Measurements from ENCODE around the gene TMEM176B.

Gene TMEM176B

DNA sequence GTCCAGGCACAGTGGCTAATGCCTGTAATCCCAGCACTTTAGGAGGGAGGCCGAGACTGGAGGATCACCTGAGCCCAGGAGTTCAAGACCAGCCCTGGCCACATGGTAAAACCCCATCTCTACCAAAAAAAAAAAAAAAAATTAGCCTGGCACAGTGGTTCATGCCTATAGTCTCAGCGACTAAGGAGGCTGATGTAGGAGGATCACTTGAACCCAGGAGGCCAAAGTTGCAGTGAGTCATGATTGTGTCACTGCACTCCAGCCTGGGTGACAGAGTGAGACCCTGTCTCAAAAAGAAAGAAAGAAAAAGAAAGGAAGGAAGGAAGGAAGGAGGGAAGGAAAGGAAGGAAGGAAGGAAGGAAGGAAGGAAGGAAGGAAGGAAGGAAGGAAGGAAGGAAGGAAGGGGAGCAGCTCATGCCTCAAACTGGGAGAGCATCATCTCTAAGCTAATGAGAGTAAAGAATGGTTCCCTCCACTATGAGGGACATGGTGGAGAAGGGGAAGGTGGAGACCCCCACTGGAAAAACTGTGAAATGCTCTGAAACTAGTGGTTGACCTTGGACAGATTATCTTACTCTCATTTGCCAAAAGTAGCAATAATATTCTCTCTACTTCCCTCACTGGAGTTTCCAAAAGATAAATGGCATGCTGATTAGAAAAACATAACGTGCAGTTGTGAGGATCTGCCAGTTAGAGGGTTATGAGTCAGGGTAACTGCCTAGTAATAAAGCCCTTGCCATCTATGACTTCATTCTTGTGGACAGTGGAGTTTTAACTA is 46.1 kb downstream of the TMEM176B start:
- no peaks in the 10 kb centered on the region for H3K9me3 ChIP-seq (ENCODE audit: control insufficient read depth, insufficient read depth, low read length)
- no peak overlapping the region for H3K27ac ChIP-seq (ENCODE audit: low read length)
- no peak for DNase-seq (ENCODE audit: low read depth, low spot score)
- no peaks in the 10 kb centered on the region for H3K4me1 ChIP-seq (ENCODE audit: control insufficient read depth, insufficient read depth, low read length)
- H3K4me3 ChIP-seq (ENCODE audit: low read length): no peak overlapping the region
- no peaks in the 10 kb centered on the region; the same call in 1 of the 2 replicates for H3K27me3 ChIP-seq (ENCODE audit: control insufficient read depth, insufficient read depth, low read length)
- WGBS (ENCODE audit: insufficient coverage, insufficient read length): no CpG with 5 or more reads among the region's 3 CpGs
- no peaks in the 10 kb centered on the region for H3K36me3 ChIP-seq (ENCODE audit: control insufficient read depth, insufficient read depth, low read length)

DNA sequence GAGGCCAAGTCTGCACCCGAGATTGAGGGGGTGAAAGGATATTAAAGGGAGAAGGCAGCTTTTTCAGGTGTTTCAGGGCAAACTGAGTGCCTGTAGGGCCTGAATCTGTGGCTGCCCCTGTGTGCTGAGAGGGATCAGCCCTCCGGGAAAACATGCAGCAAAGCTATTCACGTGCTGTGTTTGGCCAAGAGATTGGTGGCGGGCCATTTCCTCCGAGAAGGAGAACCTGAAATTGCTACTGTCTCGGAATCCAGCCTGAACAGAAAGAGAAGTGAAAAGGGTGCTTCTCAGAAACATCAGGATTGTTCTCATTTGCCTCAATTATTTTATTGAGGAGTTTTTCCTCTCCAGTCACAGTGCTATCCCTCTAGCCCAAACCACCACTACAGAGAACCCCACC is 46.9 kb downstream of the TMEM176B start:
- DNase-seq (ENCODE audit: low read depth, low spot score): no peak
- no peaks in the 10 kb centered on the region for H3K36me3 ChIP-seq (ENCODE audit: control insufficient read depth, insufficient read depth, low read length)
- H3K4me3 ChIP-seq (ENCODE audit: low read length): no peak overlapping the region
- no peaks in the 10 kb centered on the region for H3K4me1 ChIP-seq (ENCODE audit: control insufficient read depth, insufficient read depth, low read length)
- H3K27ac ChIP-seq (ENCODE audit: low read length): no peak overlapping the region
- no CpG with 5 or more reads among the region's 6 CpGs for WGBS (ENCODE audit: insufficient coverage, insufficient read length)
- H3K27me3 ChIP-seq (ENCODE audit: control insufficient read depth, insufficient read depth, low read length): no peaks in the 10 kb centered on the region; the same call in 1 of the 2 replicates
- H3K9me3 ChIP-seq (ENCODE audit: control insufficient read depth, insufficient read depth, low read length): no peaks in the 10 kb centered on the region

DNA sequence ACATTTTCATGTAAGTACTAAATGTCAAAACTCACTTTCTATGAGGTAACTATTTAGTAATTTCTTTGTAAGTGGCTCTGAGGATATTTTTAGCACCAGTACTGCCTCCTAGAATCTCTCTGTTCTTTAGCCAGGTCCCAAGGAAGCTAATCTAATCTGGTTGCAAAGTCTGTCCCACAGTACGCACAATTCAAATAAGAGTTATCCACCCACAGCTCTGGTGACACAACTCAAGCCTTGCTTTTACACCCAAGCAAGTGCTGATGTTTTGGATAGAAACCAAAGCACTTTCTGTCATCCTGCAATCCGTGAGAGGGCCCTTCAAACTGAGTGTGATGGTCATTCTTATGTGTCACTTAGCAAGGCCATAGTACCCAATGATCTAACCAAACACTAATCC is 48.5 kb downstream of the TMEM176B start:
- Histone ChIP-seq H3K9me3 (ENCODE audit: control insufficient read depth, insufficient read depth, low read length) (no peaks in the 10 kb centered on the region), H3K36me3 (ENCODE audit: control insufficient read depth, insufficient read depth, low read length) (no peaks in the 10 kb centered on the region), H3K27ac (ENCODE audit: low read length) (no peak overlapping the region), H3K27me3 (ENCODE audit: control insufficient read depth, insufficient read depth, low read length) (peaks cover 7% of the 10 kb centered on the region; the same call in 1 of the 2 replicates), H3K4me3 (ENCODE audit: low read length) (no peak overlapping the region), H3K4me1 (ENCODE audit: control insufficient read depth, insufficient read depth, low read length) (no peaks in the 10 kb centered on the region)
- no peak for DNase-seq (ENCODE audit: low read depth, low spot score)
- WGBS (ENCODE audit: insufficient coverage, insufficient read length): no CpG with 5 or more reads among the region's 2 CpGs

DNA sequence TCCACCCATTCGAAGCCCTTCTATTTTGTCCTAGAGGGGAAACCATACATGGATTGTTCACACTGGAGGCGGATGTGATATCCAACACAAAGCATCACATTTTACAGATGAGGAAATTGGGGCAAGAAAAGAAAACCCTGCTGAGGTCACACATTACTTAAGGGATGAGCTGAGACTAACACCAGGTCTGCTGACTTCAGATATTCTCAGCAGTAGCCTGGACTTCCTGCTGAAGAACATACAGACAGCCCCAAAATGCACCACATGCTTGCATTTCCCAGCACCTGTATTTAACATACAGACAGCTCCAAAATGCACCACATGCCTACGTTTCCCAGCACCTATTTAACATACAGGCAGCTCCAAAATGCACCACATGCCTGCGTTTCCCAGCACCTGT is 51.8 kb downstream of the TMEM176B start:
- DNase-seq (ENCODE audit: low read depth, low spot score): no peak
- Histone ChIP-seq H3K9me3 (ENCODE audit: control insufficient read depth, insufficient read depth, low read length) (no peaks in the 10 kb centered on the region), H3K4me3 (ENCODE audit: low read length) (no peak overlapping the region), H3K27ac (ENCODE audit: low read length) (no peak overlapping the region), H3K4me1 (ENCODE audit: control insufficient read depth, insufficient read depth, low read length) (no peaks in the 10 kb centered on the region), H3K36me3 (ENCODE audit: control insufficient read depth, insufficient read depth, low read length) (no peaks in the 10 kb centered on the region), H3K27me3 (ENCODE audit: control insufficient read depth, insufficient read depth, low read length) (peaks cover 29% of the 10 kb centered on the region)
- WGBS (ENCODE audit: insufficient coverage, insufficient read length): no CpG with 5 or more reads among the region's 4 CpGs

DNA sequence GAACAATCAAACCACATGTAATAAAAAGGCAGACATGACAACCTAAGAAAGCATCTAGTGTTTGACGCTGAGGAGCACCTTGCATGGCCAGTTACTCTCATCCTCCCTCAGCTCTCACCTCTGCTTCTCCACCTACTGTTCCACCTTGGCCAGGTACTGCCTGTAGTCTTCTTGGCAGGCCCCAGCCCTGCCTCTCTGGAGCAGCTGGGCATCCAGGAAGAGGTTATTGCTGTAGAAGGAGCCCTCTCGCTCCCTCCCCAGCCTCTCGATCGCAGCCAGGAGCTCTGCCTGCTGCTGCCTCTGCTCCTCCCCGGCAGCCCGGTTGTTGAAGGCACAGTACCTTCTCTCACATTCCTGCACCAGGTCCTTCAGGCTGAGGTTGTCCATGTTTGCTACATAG is 53.2 kb downstream of the TMEM176B start:
- Histone ChIP-seq H3K4me1 (ENCODE audit: control insufficient read depth, insufficient read depth, low read length) (no peaks in the 10 kb centered on the region), H3K36me3 (ENCODE audit: control insufficient read depth, insufficient read depth, low read length) (no peaks in the 10 kb centered on the region), H3K9me3 (ENCODE audit: control insufficient read depth, insufficient read depth, low read length) (no peaks in the 10 kb centered on the region), H3K27ac (ENCODE audit: low read length) (no peak overlapping the region), H3K27me3 (ENCODE audit: control insufficient read depth, insufficient read depth, low read length) (peaks cover 42% of the 10 kb centered on the region), H3K4me3 (ENCODE audit: low read length) (no peak overlapping the region)
- no peak for DNase-seq (ENCODE audit: low read depth, low spot score)
- no CpG with 5 or more reads among the region's 6 CpGs for WGBS (ENCODE audit: insufficient coverage, insufficient read length)

DNA sequence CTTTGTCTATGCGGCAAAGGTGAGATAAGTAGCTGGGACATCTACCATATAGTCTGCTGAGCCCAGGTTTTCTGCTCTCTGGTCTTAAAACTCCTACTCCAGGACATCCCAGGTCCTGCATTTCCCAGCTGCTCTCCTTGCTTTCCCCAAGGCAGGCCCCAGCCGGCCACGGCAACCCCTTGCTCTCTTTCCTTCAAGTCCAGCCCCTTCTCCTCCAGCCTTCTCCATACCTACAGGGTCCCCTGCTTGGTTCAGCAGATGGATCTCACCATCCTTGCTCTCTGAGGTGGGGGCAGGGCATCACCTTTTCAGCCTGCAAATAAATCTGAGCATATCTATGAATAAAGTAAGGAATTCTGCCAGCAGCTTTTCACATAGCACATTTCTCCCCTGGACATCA is 54.3 kb downstream of the TMEM176B start:
- Histone ChIP-seq H3K4me1 (ENCODE audit: control insufficient read depth, insufficient read depth, low read length) (no peaks in the 10 kb centered on the region), H3K27me3 (ENCODE audit: control insufficient read depth, insufficient read depth, low read length) (peaks cover 52% of the 10 kb centered on the region), H3K9me3 (ENCODE audit: control insufficient read depth, insufficient read depth, low read length) (no peaks in the 10 kb centered on the region), H3K36me3 (ENCODE audit: control insufficient read depth, insufficient read depth, low read length) (no peaks in the 10 kb centered on the region), H3K27ac (ENCODE audit: low read length) (no peak overlapping the region), H3K4me3 (ENCODE audit: low read length) (no peak overlapping the region)
- no peak for DNase-seq (ENCODE audit: low read depth, low spot score)
- WGBS (ENCODE audit: insufficient coverage, insufficient read length): no CpG with 5 or more reads among the region's 3 CpGs

DNA sequence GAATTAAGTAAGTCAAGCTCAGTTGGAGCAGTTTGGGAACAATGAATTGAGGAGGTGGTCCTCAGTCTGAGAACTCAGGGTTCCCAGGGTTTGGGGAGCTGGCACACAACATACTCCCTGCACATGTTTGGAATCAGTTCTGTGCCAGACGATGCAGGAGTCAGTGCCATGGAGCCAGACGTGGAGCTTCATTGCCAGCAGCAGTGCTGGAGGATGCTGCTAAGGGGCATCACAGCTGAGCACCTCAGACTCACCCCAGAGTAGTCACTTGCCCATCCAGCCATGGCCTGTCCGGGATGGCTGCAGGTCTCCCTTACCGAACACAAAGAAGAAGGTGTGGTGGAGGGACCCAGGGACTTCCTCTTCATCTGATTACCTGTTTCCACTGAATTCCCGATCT is 55.1 kb downstream of the TMEM176B start:
- H3K4me1 ChIP-seq (ENCODE audit: control insufficient read depth, insufficient read depth, low read length): no peaks in the 10 kb centered on the region
- no peaks in the 10 kb centered on the region for H3K36me3 ChIP-seq (ENCODE audit: control insufficient read depth, insufficient read depth, low read length)
- WGBS (ENCODE audit: insufficient coverage, insufficient read length): no CpG with 5 or more reads among the region's 5 CpGs
- H3K27ac ChIP-seq (ENCODE audit: low read length): no peak overlapping the region
- DNase-seq (ENCODE audit: low read depth, low spot score): no peak
- H3K9me3 ChIP-seq (ENCODE audit: control insufficient read depth, insufficient read depth, low read length): no peaks in the 10 kb centered on the region; the same call in 1 of the 2 replicates
- peaks cover 54% of the 10 kb centered on the region for H3K27me3 ChIP-seq (ENCODE audit: control insufficient read depth, insufficient read depth, low read length)
- H3K4me3 ChIP-seq (ENCODE audit: low read length): no peak overlapping the region

DNA sequence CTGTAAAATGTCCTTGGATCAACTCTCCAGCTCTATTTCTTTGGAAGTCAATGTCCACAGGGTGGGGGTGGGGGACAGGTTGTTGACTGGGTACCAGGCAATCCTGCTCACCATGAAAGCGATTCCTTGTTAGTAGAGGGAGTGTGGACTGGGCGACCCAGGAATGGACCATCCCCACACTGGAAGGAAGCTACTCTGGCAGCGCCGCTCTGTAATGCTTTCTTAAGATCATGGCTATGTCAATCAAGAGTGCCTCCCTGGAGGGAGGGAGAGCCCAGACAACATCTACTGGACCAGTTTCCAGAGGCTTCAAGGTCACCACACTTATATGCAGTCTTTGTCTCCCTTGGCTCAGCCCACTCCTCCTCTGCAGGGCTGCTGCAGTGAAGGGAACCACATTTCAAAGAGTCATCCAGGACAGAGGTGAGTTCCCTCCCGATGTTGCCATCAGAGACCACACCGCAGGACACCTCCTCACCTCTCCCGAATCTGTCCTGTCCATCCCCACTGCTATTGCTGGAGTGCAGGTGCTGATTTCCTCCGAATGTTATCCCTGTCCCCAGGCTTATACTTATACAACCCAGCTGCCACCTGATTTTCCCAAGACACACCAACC is 56.0 kb downstream of the TMEM176B start:
- no peaks in the 10 kb centered on the region; the same call in 1 of the 2 replicates for H3K9me3 ChIP-seq (ENCODE audit: control insufficient read depth, insufficient read depth, low read length)
- no peak overlapping the region for H3K27ac ChIP-seq (ENCODE audit: low read length)
- peaks cover 59% of the 10 kb centered on the region for H3K27me3 ChIP-seq (ENCODE audit: control insufficient read depth, insufficient read depth, low read length)
- H3K4me1 ChIP-seq (ENCODE audit: control insufficient read depth, insufficient read depth, low read length): no peaks in the 10 kb centered on the region
- no peaks in the 10 kb centered on the region for H3K36me3 ChIP-seq (ENCODE audit: control insufficient read depth, insufficient read depth, low read length)
- H3K4me3 ChIP-seq (ENCODE audit: low read length): no peak overlapping the region
- DNase-seq (ENCODE audit: low read depth, low spot score): no peak
- no CpG with 5 or more reads among the region's 8 CpGs for WGBS (ENCODE audit: insufficient coverage, insufficient read length)

DNA sequence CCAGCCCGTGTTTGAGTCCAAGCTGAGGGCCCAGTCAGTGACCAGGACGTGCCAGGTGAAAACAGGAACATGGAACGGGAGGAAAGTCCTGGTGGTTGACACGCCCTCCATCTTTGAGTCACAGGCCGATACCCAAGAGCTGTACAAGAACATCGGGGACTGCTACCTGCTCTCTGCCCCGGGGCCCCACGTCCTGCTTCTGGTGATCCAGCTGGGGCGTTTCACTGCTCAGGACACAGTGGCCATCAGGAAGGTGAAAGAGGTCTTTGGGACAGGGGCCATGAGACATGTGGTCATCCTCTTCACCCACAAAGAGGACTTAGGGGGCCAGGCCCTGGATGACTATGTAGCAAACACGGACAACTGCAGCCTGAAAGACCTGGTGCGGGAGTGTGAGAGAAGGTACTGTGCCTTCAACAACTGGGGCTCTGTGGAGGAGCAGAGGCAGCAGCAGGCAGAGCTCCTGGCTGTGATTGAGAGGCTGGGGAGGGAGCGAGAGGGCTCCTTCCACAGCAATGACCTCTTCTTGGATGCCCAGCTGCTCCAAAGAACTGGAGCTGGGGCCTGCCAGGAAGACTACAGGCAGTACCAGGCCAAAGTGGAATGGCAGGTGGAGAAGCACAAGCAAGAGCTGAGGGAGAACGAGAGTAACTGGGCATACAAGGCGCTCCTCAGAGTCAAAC is 57.7 kb downstream of the TMEM176B start:
- Histone ChIP-seq H3K4me1 (ENCODE audit: control insufficient read depth, insufficient read depth, low read length) (no peaks in the 10 kb centered on the region), H3K27ac (ENCODE audit: low read length) (no peak overlapping the region), H3K4me3 (ENCODE audit: low read length) (no peak overlapping the region), H3K9me3 (ENCODE audit: control insufficient read depth, insufficient read depth, low read length) (no peaks in the 10 kb centered on the region; the same call in 1 of the 2 replicates), H3K36me3 (ENCODE audit: control insufficient read depth, insufficient read depth, low read length) (no peaks in the 10 kb centered on the region), H3K27me3 (ENCODE audit: control insufficient read depth, insufficient read depth, low read length) (peaks cover 72% of the 10 kb centered on the region)
- DNase-seq (ENCODE audit: low read depth, low spot score): no peak
- WGBS (ENCODE audit: insufficient coverage, insufficient read length): no CpG with 5 or more reads among the region's 14 CpGs
